ENCODE data around the gene BCKDK.
"Not testable (repeated sequence)": the region's sequence is repeated elsewhere in the genome, so short reads cannot be mapped to it uniquely, and the experiment has no call there.

The BCKDK gene

DNA sequence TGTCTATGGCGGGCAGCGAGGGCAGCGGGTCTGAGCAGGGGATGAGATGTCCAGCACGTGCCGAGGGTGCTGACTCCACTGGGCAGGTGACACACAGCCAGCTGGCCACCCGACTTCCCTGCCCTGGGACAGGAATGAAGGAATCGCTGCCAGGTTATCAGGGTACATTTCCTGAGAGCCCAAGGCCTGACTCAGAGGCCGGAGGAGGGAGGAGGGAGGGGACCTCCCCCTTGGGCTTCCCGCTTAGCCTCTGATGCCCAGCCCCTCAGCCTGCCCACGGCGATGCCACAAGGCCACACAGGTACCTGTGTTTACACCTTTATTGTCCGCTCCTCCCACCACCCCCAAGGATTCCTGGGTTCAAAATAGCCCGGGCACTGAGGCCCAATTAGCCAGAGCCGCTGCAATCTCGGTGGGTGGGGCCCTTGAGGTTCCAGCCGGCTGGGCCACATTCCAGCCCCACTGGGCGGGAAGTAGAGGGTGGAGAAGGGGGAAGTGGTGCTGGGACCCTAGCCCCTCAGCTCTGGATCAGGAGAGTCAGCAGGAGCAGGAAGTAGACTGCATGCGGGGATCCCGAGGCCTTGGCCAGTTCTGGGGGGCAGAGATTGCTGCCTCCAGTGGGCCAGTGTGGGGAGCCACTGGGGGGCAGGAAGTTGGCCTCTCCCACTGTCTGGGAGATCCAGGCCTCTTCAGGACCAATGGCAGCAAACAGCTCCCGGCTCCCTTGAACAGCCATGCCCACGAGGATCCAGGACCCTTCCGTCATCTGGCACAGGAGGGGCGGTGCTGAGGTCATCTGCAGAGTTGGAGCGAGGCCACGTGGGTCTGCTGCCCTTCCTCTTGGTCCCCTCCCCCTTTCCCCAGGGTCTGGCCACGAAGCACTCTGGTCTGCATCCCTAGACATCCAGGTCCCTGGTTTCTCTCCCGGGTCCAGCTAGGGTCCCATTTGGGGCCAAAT lies 30.7 kb downstream of the BCKDK start:
- Histone ChIP-seq H3K4me3 (ENCODE audit: low read length) (no peak overlapping the region), H3K36me3 (ENCODE audit: control insufficient read depth, low read length) (no peaks in the 10 kb centered on the region), H3K27ac (ENCODE audit: low read depth, low read length) (no peak overlapping the region), H3K4me2 (ENCODE audit: low read length) (no peak overlapping the region), H3K27me3 (ENCODE audit: control insufficient read depth, low read length) (no peaks in the 10 kb centered on the region), H3K9me2 (replicated peaks; ENCODE audit: control insufficient read depth, low read length) (no peaks in the 10 kb centered on the region), H4K20me1 (ENCODE audit: control insufficient read depth, insufficient read depth, low read depth, low read length) (no peaks in the 10 kb centered on the region), H3K4me1 (ENCODE audit: control insufficient read depth, low read length) (peaks cover 15% of the 10 kb centered on the region), H3K9me3 (ENCODE audit: control insufficient read depth, insufficient read depth, low read length) (no peaks in the 10 kb centered on the region), H3K79me2 (ENCODE audit: control insufficient read depth, low read length) (no peaks in the 10 kb centered on the region), H3F3A (ENCODE audit: control insufficient read depth, insufficient read depth) (no peaks in the 10 kb centered on the region)
- TF ChIP-seq EZH2phosphoT487 (IDR thresholded peaks at IDR 0.05; ENCODE audit: borderline replicate concordance, low read length) = no peak
- TF ChIP-seq, protein P1, sequence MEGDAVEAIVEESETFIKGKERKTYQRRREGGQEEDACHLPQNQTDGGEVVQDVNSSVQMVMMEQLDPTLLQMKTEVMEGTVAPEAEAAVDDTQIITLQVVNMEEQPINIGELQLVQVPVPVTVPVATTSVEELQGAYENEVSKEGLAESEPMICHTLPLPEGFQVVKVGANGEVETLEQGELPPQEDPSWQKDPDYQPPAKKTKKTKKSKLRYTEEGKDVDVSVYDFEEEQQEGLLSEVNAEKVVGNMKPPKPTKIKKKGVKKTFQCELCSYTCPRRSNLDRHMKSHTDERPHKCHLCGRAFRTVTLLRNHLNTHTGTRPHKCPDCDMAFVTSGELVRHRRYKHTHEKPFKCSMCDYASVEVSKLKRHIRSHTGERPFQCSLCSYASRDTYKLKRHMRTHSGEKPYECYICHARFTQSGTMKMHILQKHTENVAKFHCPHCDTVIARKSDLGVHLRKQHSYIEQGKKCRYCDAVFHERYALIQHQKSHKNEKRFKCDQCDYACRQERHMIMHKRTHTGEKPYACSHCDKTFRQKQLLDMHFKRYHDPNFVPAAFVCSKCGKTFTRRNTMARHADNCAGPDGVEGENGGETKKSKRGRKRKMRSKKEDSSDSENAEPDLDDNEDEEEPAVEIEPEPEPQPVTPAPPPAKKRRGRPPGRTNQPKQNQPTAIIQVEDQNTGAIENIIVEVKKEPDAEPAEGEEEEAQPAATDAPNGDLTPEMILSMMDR (IDR thresholded peaks at IDR 0.05; ENCODE audit: low read depth, low read length, poor library complexity, severe bottlenecking) = no peak

DNA sequence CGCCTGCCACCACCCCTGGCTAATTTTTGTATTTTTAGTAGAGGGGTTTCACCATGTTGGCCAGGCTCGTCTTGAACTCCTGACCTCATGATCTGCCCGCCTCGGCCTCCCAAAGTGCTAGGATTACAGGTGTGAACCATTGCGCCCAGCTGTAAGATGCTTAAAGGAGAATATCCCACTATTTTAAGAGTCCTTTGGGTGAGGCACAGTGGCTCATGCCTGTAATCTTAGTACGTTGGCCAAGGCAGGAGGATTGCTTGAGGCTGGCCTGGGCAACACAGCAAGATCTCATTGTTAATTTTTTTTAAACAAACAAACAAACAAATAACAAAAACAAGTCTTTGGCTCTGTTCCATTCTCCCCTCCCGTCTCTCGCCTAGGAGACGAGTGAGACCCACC lies 32.9 kb downstream of the BCKDK start:
- H3K27ac ChIP-seq (ENCODE audit: low read depth, low read length); H4K20me1 ChIP-seq (ENCODE audit: control insufficient read depth, insufficient read depth, low read depth, low read length); H3K79me2 ChIP-seq (ENCODE audit: control insufficient read depth, low read length); H3K4me2 ChIP-seq (ENCODE audit: low read length); H3F3A ChIP-seq (ENCODE audit: control insufficient read depth, insufficient read depth); H3K4me3 ChIP-seq (ENCODE audit: low read length); H3K9me3 ChIP-seq (ENCODE audit: control insufficient read depth, insufficient read depth, low read length); H3K36me3 ChIP-seq (ENCODE audit: control insufficient read depth, low read length); H3K9me2 ChIP-seq (replicated peaks; ENCODE audit: control insufficient read depth, low read length); H3K27me3 ChIP-seq (ENCODE audit: control insufficient read depth, low read length): not testable (repeated sequence)
- H3K4me1 ChIP-seq (ENCODE audit: control insufficient read depth, low read length) = peaks cover 15% of the 10 kb centered on the region

- Histone ChIP-seq H4K20me1 (ENCODE audit: control insufficient read depth, insufficient read depth, low read depth, low read length) (no peaks in the 10 kb centered on the region), H3F3A (ENCODE audit: control insufficient read depth, insufficient read depth) (no peaks in the 10 kb centered on the region), H3K4me3 (ENCODE audit: low read length) (peak overlapping the region; percentile 30), H3K27me3 (ENCODE audit: control insufficient read depth, low read length) (no peaks in the 10 kb centered on the region), H3K4me2 (ENCODE audit: low read length) (peak overlapping the region; percentile 37), H3K4me1 (ENCODE audit: control insufficient read depth, low read length) (peaks cover 15% of the 10 kb centered on the region), H3K9me3 (ENCODE audit: control insufficient read depth, insufficient read depth, low read length) (no peaks in the 10 kb centered on the region), H3K79me2 (ENCODE audit: control insufficient read depth, low read length) (no peaks in the 10 kb centered on the region), H3K36me3 (ENCODE audit: control insufficient read depth, low read length) (no peaks in the 10 kb centered on the region), H3K27ac (ENCODE audit: low read depth, low read length) (no peak overlapping the region), H3K9me2 (replicated peaks; ENCODE audit: control insufficient read depth, low read length) (no peaks in the 10 kb centered on the region)
- TF ChIP-seq EZH2phosphoT487 (IDR thresholded peaks at IDR 0.05; ENCODE audit: borderline replicate concordance, low read length) = no peak
- TF ChIP-seq, protein P1 (IDR thresholded peaks at IDR 0.05; ENCODE audit: low read depth, low read length, poor library complexity, severe bottlenecking) = no peak
Observed at GRCh38 chr16:31141489-31142108, 33.4 kb downstream of the BCKDK start.
